Colonic mucosa (tissue), 4 donors: Measurements from ENCODE around the gene WNT3A. TPM values are rescaled to one million over a fixed set of nuclear protein-coding genes. Genes with fewer than 3 reads are reported as not detected.

ENCODE experiments used
- DNase-seq: peaks from one replicate; pipeline ENCODE4 v3.0.0-alpha.2; 2020
- H3K27ac ChIP-seq: fragments of 200-600 bp; one replicate; pipeline ENCODE4 v1.8.0; 2021
- H3K27me3 ChIP-seq: fragments of 200-600 bp; one replicate; pipeline ENCODE4 v1.8.0; 2021
- H3K36me3 ChIP-seq: fragments of 200-600 bp; one replicate; pipeline ENCODE4 v1.8.0; 2021
- H3K4me1 ChIP-seq: fragments of 200-600 bp; one replicate; pipeline ENCODE4 v1.8.0; 2021; ENCODE audit warnings: mild to moderate bottlenecking
- H3K4me3 ChIP-seq: fragments of 200-600 bp; one replicate; pipeline ENCODE4 v1.8.0; 2021
- H3K9ac ChIP-seq, 2 donors: one replicate each; pipeline ENCODE4 v1.7.0; 2013; ENCODE audit warnings: control low read depth in 2 of 2, low read depth in 2 of 2, low read length in 2 of 2
- H3K9me3 ChIP-seq: fragments of 200-600 bp; one replicate; pipeline ENCODE4 v1.8.0; 2021
- intact Hi-C: fragments of 100-400 bp; cut with DNase I; formaldehyde crosslinking; loops from one replicate; pipeline ENCODE4 v1.14.1; 2022
- total RNA-seq, 2 donors: library from RNA; stranded (reverse); fragmentation: NEBNext Ultra II Directional in 1 of 2; extraction: Animal tissue kit (Norgen Biotek cat#: 25700) in 1 of 2; gene quantifications; one replicate each; pipeline ENCODE4 v1.2.1, GENCODE V29; 2021
- TF ChIP-seq, protein P1 (sequence below): fragments of 200-600 bp; IDR thresholded peaks from one replicate; pipeline ENCODE4 v1.8.0; 2022; ENCODE audit warnings: antibody characterized with exemption, mild to moderate bottlenecking
- donor health status: healthy.
- donor health status: DM: no; HTN: no; CAD: no.
- donor health status: DM: no; HTN: no; CAD: no.

WNT3A gene
- total RNA-seq, 2 donors from 2014 or later: not detected

DNA sequence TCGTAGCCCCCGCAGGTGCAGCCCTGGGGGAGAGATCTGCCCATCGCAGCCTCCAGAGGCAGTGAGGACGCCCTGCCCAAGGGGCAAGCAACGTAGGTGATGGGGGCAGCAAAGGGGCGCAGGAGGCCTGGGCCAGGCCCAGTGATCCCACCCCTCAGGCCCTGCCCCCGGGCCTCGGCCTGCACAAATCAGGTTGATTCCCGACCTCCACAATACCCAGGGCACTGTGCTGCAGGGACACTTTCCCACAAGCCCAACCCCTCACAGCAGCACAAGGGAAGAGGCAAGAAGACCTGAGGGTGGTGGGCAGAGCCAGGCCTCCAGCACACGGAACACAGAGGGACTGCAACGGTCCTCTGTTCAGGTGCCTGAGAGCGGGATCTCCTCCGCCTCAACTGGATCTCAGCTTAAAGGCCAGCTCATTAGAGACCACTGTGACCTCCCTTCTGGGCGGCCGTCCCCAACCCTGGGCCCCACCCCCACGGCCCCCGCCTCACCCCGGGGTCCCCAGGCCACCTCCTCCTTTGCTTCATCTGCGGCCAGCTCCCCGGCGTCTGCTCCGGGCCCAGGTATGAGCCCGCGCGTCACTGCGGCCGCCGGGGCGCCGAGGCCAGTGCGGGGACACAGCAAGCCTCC, 74.9 kb downstream of the WNT3A start:
- intact Hi-C loops: no loop called here
- Histone ChIP-seq H3K27ac (peak overlapping the region; percentile 96), H3K27me3 (no peaks in the 10 kb centered on the region), H3K9ac (peak overlapping the region; percentile 93 to 97), H3K4me3 (peak overlapping the region; percentile 92), H3K36me3 (no peaks in the 10 kb centered on the region), H3K9me3 (no peaks in the 10 kb centered on the region), H3K4me1 (peaks cover 30% of the 10 kb centered on the region)
- no peak for DNase-seq
- TF ChIP-seq, protein P1, sequence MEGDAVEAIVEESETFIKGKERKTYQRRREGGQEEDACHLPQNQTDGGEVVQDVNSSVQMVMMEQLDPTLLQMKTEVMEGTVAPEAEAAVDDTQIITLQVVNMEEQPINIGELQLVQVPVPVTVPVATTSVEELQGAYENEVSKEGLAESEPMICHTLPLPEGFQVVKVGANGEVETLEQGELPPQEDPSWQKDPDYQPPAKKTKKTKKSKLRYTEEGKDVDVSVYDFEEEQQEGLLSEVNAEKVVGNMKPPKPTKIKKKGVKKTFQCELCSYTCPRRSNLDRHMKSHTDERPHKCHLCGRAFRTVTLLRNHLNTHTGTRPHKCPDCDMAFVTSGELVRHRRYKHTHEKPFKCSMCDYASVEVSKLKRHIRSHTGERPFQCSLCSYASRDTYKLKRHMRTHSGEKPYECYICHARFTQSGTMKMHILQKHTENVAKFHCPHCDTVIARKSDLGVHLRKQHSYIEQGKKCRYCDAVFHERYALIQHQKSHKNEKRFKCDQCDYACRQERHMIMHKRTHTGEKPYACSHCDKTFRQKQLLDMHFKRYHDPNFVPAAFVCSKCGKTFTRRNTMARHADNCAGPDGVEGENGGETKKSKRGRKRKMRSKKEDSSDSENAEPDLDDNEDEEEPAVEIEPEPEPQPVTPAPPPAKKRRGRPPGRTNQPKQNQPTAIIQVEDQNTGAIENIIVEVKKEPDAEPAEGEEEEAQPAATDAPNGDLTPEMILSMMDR: no peak

DNA sequence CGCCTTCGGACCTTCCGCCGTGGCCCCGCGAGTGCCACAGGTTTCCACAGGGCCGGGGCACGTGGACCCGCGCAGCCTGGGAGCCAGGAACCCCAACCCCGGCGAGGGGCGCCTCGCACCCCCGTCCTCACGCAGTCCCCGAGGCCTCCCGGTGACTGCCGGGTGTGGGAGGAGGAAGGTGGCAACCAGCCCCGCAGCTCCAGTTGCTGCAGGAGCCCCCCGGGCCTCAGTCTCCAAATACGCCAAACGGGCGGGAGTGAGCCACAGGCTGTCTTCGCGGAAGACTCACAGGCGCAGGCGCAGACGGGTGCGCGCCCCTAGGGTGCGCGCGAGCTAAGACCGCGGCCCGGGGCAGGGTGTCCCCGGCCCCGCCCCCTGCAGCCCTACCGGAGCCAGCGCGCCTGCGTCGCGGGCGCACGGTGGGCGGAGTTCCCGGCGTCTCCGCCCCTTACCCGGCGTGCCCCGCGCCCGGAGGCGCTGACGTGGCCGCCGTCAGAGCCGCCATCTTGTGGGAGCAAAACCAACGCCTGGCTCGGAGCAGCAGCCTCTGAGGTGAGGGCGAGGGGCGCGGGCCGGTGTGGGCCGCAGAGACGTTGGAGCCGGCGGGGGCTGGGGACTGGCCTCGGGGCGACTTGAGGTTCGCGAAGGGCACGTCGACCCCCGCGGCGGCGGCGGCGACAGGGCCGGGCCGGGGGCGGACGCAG, 75.6 kb downstream of the WNT3A start, which contains the start of gene ARF1:
Gene ARF1, plus strand, starts transcription at position 495 of the 704 bp plus-strand sequence. CDS start 14,407 bp downstream, outside the sequence.
- intact Hi-C loops: no loop called here
- Histone ChIP-seq H3K9me3 (no peaks in the 10 kb centered on the region), H3K4me3 (peak within 1 kb of the TSS; percentile 92), H3K36me3 (no peaks in the 10 kb centered on the region), H3K4me1 (peaks cover 36% of the 10 kb centered on the region), H3K9ac (peak within 1 kb of the TSS; percentile 97 to 100), H3K27ac (peak within 1 kb of the TSS; percentile 96), H3K27me3 (no peaks in the 10 kb centered on the region)
- TF ChIP-seq, protein P1: no peak
- peak; percentile 92 for DNase-seq

DNA sequence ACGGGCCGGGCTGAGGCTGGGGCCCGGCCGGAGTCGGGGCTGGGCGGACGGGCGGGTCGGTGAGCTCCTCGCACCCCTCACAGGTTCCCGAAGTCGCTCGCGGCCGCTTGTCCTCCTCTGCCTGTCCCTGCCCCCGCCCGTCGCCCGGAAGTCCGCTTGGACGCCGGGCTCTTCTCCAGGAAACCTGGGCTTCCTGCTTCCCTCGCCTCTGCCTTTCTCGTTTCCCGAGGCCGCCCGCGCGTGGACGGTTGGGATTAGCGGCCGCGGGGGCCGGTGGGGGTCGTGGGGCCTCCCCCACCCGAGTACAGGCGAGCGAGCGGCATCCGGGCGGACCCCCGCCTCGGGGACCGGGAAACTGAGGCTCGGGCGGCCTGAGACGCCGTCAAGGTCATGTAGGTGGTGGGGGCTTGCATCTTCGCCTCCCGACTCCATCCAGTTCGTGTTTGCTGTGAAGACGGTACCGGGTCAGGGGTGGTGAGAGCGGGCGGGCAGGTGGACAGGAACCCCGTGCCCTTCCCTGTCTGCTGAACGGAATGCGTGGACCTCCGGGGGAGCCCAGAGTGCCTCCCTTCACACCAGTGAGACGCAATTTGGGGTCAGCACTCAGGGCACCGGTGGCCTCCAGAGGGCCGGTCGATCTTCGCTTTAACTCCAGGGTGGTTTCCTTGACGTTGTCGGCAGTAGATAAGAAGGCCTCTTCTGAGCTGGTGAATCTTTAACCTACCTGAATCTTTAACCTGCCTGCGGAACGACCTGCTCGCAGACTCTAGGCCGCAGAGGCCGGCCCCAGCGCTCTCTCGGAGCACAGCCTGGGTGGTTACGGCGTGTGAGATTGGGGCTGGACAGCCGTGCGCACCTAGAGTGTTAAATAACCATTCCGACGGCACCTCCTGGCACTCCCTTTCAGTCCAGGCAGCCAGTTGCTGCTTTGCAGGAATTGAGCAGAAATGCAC, 76.4 kb downstream of the WNT3A start:
- H3K4me3 ChIP-seq: peak overlapping the region; percentile 92
- TF ChIP-seq, protein P1: no peak
- H3K9ac ChIP-seq: peak overlapping the region; percentile 97 to 100
- peak; percentile 64 for DNase-seq
- H3K4me1 ChIP-seq: peaks cover 41% of the 10 kb centered on the region
- no peaks in the 10 kb centered on the region for H3K36me3 ChIP-seq
- peak overlapping the region; percentile 96 for H3K27ac ChIP-seq
- intact Hi-C loops: no loop called here
- H3K27me3 ChIP-seq: no peaks in the 10 kb centered on the region
- no peaks in the 10 kb centered on the region for H3K9me3 ChIP-seq

DNA sequence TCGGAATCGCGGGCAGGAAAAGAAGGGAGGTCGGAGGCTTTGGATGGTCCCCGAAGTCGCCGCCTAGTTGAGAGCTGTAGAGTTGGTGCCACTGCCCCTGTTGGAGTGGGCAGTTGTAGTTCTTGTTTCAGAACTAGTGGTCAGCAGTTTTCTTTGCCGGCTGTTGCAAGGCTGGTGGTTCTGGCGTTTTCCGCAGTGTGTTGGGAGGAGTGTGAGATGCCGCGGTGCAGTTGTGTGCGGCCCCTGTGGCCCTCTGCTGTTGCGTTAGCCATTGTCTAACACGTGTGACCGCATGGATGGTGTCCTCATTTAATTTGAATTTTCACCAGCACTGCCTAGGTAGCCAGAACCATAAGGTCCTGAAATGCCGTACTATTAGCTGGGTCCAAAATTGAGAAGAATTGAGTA, 77.1 kb downstream of the WNT3A start:
- intact Hi-C loops: no loop called here
- no peaks in the 10 kb centered on the region for H3K9me3 ChIP-seq
- H3K9ac ChIP-seq: peak overlapping the region; percentile 97 to 100
- no peaks in the 10 kb centered on the region for H3K27me3 ChIP-seq
- TF ChIP-seq, protein P1: no peak
- no peaks in the 10 kb centered on the region for H3K36me3 ChIP-seq
- peak overlapping the region; percentile 92 for H3K4me3 ChIP-seq
- peaks cover 42% of the 10 kb centered on the region for H3K4me1 ChIP-seq
- DNase-seq: peak; percentile 35
- peak overlapping the region; percentile 96 for H3K27ac ChIP-seq

DNA sequence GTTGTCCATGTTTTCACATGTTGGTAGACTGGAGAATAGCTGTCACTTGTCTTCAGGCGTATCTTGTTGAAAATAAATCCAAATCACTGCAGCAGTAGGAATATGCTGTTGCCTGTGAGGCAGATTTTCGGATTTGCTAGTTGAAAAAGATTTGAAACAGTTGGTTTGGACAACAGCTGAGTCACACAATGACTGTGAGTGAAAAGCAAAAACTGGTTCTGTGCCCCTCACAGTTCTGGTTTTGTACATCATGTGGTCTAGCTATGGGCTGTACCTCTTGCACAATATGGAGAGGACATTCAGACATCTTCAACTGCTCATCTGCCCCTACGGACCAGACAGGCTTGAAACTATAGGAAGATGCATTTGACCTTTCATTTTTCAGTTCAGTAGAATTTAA, 77.5 kb downstream of the WNT3A start:
- H3K27me3 ChIP-seq: no peaks in the 10 kb centered on the region
- no peaks in the 10 kb centered on the region for H3K9me3 ChIP-seq
- peak overlapping the region; percentile 96 for H3K27ac ChIP-seq
- no peaks in the 10 kb centered on the region for H3K36me3 ChIP-seq
- peak overlapping the region; percentile 92 for H3K4me3 ChIP-seq
- H3K4me1 ChIP-seq: peaks cover 42% of the 10 kb centered on the region
- DNase-seq: no peak
- peak overlapping the region; percentile 97 to 100 for H3K9ac ChIP-seq
- intact Hi-C loops: no loop called here
- TF ChIP-seq, protein P1: no peak
